ENCODE measurements around the gene CFAP61. TPM values are rescaled to one million over a fixed set of nuclear protein-coding genes. Genes with fewer than 3 reads are reported as not detected.
"Not testable (repeated sequence)": the region's sequence is repeated elsewhere in the genome, so short reads cannot be mapped to it uniquely, and the experiment has no call there.

Gene CFAP61
- total RNA-seq, 1 donor from 2014 or later = not detected

GRCh38 chr20:20092827-20093226 is 40.5 kb downstream of the CFAP61 start:
- ATAC-seq = no peak

- no peak for ATAC-seq
Observed at GRCh38 chr20:20094410-20094809, 42.1 kb downstream of the CFAP61 start.

DNA sequence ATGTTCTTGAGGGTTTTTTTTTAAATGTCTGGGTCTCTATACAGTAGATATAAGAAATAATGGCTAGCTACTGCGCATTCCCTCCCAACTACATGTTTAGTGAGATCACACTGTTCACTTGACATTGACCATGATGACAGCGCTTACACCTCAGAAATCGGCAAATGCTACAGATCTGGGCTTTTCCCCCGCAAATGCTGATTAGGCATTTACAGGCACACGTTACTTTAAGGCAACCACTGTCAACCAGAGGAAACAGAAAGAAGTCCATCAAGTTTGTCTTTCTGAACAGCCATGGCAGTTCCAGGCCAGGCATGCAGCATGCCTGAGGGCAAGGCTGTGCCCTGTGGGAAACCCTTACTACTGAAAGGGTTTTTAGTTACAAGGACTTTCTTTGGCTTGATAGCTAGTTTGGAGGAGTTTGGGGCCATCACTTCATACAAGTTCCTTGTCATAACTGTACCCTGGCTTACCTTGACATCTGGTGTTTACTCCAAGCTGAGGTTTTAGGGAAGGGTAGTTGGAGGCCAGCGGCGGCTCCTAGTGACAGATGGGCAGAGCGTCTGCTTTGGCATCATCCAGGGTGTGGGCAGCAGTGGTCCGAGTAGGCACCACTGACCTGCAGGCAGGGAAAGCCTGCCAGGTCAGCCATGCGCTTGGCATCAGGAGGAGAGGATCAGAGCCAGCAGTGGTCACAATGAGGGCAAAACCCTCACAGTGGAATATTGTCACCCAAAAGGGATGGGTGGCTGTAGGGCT is 43.0 kb downstream of the CFAP61 start:
- ATAC-seq = no peak

DNA sequence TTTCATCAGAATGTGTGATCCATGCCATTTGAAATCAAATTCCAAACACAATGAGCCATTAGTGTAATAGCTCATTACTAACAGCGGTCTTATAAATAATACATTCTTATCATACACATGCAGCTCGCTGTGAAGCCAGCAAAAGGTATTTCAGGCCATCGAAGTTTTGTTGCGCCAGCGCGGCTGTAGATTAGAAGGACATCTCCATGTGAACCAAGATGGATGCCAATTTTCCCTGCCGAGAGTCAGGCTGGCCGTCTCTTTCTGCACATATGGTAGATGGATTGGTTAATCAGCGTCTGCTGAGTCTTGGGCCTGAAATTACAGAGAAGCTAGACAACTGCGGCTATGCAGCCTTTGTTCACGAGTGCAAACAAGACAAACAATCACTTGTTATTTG is 44.1 kb downstream of the CFAP61 start:
- ATAC-seq = no peak

DNA sequence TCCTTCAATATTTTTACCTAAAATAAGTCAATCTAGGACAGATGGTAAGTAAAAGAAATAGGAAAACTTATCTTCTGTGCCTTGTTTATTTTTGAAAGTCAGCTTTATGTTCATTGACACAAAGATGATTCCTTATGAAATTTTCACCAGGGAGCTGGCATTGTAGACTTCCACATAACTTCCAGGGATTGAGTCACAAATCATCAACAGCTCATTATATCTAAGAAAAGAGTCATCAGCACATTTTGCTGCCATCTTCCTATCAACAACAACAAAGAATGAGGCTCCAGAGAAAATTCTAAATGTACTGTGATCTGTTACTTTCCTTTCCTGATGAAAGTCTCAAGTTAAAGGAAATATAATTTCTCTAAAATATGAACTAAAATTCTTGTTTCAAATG is 48.5 kb downstream of the CFAP61 start:
- ATAC-seq = no peak

- ATAC-seq = no peak
Observed at GRCh38 chr20:20102163-20102562, 49.8 kb downstream of the CFAP61 start.

DNA sequence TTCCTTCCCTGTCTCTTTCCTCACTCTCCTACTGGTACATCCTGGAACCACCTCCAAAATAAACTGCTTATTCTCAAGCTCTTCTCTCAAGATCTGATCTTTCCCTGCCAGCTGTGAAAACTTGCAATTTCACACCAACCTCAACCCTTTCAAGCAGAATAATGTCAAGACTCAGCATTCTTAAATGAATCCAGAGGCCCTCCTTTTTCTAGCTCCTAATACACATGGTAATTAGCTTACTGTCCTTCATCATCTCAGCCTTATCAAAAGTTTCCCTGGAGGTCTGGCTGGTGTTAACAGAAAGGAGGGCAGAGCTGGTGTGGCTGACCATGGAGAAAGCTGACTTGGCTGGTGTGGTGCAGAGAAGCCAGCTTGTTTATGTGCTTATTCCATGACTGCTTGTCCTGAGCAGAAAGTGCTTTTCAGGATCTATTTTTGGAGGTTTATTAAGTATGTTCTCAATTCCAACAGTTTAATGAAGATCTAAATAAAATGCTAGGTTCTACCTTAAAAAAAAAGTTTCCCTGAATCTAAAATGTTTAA is 50.5 kb downstream of the CFAP61 start:
- ATAC-seq = no peak

DNA sequence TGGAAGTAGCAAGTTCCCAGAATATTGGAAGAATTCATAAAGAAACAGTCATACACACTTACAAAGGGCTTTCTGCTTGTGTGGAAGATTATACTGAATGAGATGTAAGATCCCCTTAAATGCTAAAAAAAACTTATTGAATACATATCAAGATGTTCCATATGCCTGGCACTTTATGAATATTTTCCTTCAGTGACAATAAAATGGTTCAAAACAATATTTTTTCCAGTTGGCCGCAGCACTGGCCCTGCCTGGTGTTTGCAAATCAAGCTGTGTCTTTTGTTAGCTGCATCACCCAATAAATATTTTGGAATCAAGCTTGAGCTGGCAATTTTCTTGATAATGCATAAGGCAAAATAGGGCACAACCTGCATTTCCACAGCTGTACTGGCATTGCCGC is 51.2 kb downstream of the CFAP61 start:
- ATAC-seq = no peak

- not testable (repeated sequence) for ATAC-seq
Observed at GRCh38 chr20:20123187-20123586, 70.9 kb downstream of the CFAP61 start.

GRCh38 chr20:20130399-20130798 is 78.1 kb downstream of the CFAP61 start:
- ATAC-seq = peak; percentile 35

DNA sequence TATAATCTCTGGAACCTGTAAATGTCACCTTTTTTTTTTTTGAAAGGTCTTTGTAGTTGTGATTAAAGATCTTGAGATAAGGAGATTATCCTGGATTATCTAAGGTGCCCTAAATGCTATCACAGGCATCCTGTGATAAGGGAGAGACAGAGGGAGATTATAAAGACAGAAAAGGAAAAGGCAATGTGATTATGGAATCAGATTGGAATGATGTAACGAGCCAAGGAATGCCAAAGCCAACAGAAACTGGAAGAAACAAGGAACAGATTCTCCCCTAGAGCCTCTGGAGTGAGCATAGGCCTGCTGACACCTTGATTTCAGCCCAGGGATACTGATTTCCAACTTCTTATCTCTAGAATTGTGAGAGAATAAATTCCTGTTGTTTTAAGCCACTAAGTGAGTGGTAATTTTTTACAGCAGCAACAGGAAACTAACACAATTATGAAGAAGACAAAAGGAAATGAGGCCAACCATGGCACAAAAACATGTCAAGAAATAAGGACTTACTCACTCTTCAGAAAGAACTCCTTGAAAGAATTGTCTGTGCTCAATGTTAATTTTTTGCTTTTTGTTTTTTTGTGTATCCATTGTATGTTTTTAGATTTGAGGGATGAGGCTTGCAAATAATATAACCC is 82.7 kb downstream of the CFAP61 start:
- ATAC-seq = no peak

GRCh38 chr20:20136313-20136712 is 84.0 kb downstream of the CFAP61 start:
- ATAC-seq = no peak

DNA sequence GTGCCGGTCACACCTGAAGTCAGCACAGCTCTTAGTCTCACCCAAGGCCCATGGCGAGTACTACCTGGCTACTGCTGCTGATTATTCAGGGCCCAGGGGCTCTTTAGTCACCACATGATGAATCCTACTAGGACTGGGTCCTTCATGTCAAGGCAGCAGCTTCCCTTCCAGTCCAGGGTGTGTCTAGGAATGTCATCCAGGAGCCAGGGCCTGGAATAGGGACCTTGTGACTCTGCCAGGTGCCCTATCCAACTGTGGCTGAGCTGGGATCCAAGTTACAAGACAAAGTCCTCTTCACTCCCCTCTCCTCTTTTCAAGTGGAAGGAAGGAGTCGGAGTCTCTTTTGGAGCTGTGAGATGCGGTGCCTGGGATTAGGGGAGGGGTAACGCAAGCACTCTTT is 85.5 kb downstream of the CFAP61 start:
- ATAC-seq = no peak

DNA sequence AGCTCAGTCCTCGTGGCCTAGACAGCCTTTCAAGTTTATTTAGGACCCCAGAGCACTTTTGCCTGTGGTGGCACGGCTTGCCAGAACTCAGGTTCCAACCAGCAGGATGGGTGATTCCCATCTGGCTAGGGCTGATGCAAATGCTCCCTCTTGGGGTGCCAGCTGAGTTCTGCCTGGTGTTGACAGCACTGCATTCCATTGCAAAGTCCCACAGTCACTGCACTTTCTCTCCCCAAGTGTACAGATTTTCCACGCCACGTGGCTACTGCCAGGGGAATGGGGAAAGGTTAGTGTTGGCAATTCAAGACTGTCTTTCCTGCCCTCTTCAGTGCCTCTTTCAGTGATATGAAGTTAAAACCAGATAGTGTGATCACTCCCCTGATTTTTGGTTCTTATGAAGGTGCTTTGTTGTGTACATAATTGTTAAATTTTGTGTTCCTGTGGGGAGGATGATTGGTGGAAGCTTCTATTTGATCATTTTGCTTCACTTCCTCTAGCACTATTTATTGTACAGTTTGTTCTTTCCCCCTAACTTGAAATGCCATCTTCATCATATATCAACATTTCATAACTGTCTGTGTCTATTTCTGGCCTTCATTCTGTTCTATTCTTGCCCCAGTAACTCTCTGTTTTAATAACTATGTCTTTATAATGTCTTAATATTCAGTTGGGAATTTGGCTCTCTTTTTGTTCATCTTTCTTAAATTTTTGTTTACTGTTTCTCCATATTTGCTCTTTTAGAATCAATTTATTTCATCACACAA is 86.2 kb downstream of the CFAP61 start:
- ATAC-seq = no peak

GRCh38 chr20:20139403-20139802 is 87.1 kb downstream of the CFAP61 start:
- ATAC-seq = no peak

- ATAC-seq = no peak
Observed at GRCh38 chr20:20143165-20143564, 90.8 kb downstream of the CFAP61 start.

- no peak for ATAC-seq
Observed at GRCh38 chr20:20143646-20144045, 91.3 kb downstream of the CFAP61 start.

DNA sequence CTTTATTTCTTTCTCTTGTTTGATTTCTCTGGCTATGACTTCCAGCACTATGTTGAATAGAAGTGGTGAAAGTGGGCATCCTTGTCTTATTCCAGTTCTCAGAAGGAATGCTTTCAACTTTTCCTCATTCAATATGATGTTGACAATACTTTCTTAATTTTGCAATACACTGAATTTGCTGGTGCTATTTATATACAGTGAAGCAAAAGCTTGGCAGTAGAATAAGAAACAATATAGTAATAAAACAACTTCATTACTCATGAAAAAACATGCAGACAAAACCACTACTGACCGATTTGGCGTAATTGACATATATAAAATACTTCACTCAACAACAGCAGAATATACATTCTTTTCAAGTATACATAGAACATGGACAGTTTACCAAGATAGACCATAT is 96.4 kb downstream of the CFAP61 start:
- ATAC-seq = no peak

GRCh38 chr20:20150241-20150640 is 97.9 kb downstream of the CFAP61 start:
- ATAC-seq = no peak

- ATAC-seq = no peak
Observed at GRCh38 chr20:20160520-20160919, 108.2 kb downstream of the CFAP61 start.

- ATAC-seq = no peak
Observed at GRCh38 chr20:20161611-20162010, 109.3 kb downstream of the CFAP61 start.

DNA sequence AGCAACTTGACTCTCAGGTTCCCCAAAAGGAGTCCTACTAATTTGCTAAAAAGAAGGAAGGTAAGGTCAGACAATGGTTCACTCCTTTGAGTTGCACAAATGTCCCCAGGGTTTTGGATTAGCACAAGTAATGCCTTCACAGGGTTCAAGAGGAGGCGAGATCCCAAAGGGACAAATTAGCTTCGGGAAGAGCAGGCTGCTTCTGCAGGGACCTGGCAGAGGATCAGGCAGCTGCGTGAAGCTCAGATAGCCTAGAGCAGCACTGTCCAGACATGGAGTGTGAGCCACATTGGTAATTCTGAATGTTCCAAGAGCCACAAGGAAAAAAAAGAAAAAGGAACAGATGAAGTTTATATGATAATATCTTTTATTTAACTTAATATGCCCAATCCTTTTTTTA is 115.4 kb downstream of the CFAP61 start:
- ATAC-seq = no peak

GRCh38 chr20:20173254-20173653 is 120.9 kb downstream of the CFAP61 start:
- ATAC-seq = no peak
